ENCODE measurements around the gene TBC1D9B.

Gene TBC1D9B

GRCh38 chr5:179907556-179908324, at the start of gene TBC1D9B:
Gene TBC1D9B (minus strand): TSS chr5:179907897. CDS start chr5:179907821, 76 bp downstream.
- peak within 1 kb of the TSS; percentile 89 for H3K9ac ChIP-seq (ENCODE audit: low read length)
- peak; percentile 91 for DNase-seq (ENCODE audit: low read depth)
- peak within 1 kb of the TSS; percentile 92 for H3K4me3 ChIP-seq (ENCODE audit: low read length)
- peaks cover 12% of the 10 kb centered on the region for H3K4me1 ChIP-seq (ENCODE audit: control insufficient read depth, insufficient read depth, low read length)
- no peaks in the 10 kb centered on the region for H3K27me3 ChIP-seq (replicated peaks; ENCODE audit: control insufficient read depth, insufficient read depth, low read length)
- peaks cover 18% of the 10 kb centered on the region for H3K36me3 ChIP-seq (ENCODE audit: control insufficient read depth, insufficient read depth, low read length, severe bottlenecking)
- no peaks in the 10 kb centered on the region for H3K9me3 ChIP-seq (ENCODE audit: control insufficient read depth, low read length)

DNA sequence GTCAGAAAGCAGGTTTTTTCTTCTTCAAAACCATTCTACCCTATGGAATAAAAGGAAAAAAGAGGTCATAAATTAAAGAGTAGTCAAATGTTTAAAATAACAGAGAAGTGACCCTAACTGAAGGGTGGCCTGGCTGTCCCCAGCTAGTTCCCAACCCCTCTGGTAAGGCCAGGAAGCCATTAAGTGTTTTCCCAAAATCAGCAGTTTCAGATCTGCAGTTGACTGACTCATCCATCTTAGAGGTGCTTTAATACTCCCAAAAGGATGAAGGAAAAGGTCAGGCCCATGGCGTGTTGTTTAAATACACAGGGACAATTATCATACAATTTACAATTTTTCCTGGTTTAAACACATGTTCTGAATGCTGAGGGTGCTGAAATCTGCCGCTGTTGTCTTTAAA, 47.9 kb upstream of the TBC1D9B start:
- H3K4me1 ChIP-seq (ENCODE audit: control insufficient read depth, insufficient read depth, low read length): peaks cover 24% of the 10 kb centered on the region
- H3K9ac ChIP-seq (ENCODE audit: low read length): no peak overlapping the region
- H3K36me3 ChIP-seq (ENCODE audit: control insufficient read depth, insufficient read depth, low read length, severe bottlenecking): no peaks in the 10 kb centered on the region
- no peaks in the 10 kb centered on the region for H3K27me3 ChIP-seq (replicated peaks; ENCODE audit: control insufficient read depth, insufficient read depth, low read length)
- no peak for DNase-seq (ENCODE audit: low read depth)
- no peak overlapping the region for H3K4me3 ChIP-seq (ENCODE audit: low read length)
- no peaks in the 10 kb centered on the region for H3K9me3 ChIP-seq (ENCODE audit: control insufficient read depth, low read length)

DNA sequence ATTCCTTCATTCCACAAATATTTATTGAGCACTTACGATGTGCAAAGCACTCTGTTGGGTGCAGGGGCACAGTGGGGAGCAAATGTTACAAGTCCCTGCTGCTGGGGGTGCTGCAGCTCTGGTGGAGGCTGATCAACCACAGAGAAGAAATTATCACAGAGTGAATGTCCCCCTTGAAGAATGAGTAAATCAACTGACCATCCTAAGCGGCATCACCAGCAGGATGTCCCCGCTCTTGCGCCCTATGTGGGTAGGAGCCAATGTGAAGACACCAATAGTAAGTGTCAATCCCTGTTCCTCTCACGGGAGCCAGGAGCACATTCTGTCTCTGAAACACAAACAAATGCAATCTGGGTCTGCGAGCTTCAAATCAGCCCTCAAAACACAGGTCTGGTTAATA, 47.4 kb upstream of the TBC1D9B start:
- H3K36me3 ChIP-seq (ENCODE audit: control insufficient read depth, insufficient read depth, low read length, severe bottlenecking): no peaks in the 10 kb centered on the region
- no peaks in the 10 kb centered on the region for H3K27me3 ChIP-seq (replicated peaks; ENCODE audit: control insufficient read depth, insufficient read depth, low read length)
- peaks cover 24% of the 10 kb centered on the region for H3K4me1 ChIP-seq (ENCODE audit: control insufficient read depth, insufficient read depth, low read length)

DNA sequence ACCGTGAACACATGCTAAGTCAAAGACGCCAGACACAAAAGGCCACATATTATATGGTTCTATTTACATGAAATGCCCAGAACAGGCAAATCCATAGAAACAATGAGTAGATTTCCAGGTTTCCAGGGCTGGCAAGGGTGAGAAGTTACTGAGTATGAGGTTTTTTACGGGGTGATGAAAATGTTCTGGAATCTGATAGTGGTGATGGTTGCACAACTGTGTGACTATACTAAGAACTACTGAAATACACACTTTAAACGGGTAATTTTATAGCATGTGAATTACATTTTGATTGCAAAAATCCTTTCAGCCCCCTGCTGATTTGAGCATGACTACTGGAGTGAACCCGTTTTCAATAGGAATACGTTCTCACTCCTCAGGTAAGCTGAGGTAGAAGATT, 46.7 kb upstream of the TBC1D9B start:
- DNase-seq (ENCODE audit: low read depth): peak; percentile 52
- Histone ChIP-seq H3K9me3 (ENCODE audit: control insufficient read depth, low read length) (no peaks in the 10 kb centered on the region), H3K36me3 (ENCODE audit: control insufficient read depth, insufficient read depth, low read length, severe bottlenecking) (no peaks in the 10 kb centered on the region), H3K4me1 (ENCODE audit: control insufficient read depth, insufficient read depth, low read length) (peaks cover 24% of the 10 kb centered on the region), H3K9ac (ENCODE audit: low read length) (no peak overlapping the region), H3K27me3 (replicated peaks; ENCODE audit: control insufficient read depth, insufficient read depth, low read length) (no peaks in the 10 kb centered on the region), H3K4me3 (ENCODE audit: low read length) (no peak overlapping the region)

More for the DNA sequence above, 47.4 kb upstream of the TBC1D9B start:
- no peaks in the 10 kb centered on the region for H3K9me3 ChIP-seq (ENCODE audit: control insufficient read depth, low read length)
- H3K9ac ChIP-seq (ENCODE audit: low read length): no peak overlapping the region
- no peak for DNase-seq (ENCODE audit: low read depth)
- no peak overlapping the region for H3K4me3 ChIP-seq (ENCODE audit: low read length)

- Histone ChIP-seq H3K27me3 (replicated peaks; ENCODE audit: control insufficient read depth, insufficient read depth, low read length) (no peaks in the 10 kb centered on the region), H3K36me3 (ENCODE audit: control insufficient read depth, insufficient read depth, low read length, severe bottlenecking) (no peaks in the 10 kb centered on the region), H3K9ac (ENCODE audit: low read length) (no peak overlapping the region), H3K4me3 (ENCODE audit: low read length) (no peak overlapping the region), H3K4me1 (ENCODE audit: control insufficient read depth, insufficient read depth, low read length) (peaks cover 24% of the 10 kb centered on the region), H3K9me3 (ENCODE audit: control insufficient read depth, low read length) (no peaks in the 10 kb centered on the region)
- DNase-seq (ENCODE audit: low read depth): peak; percentile 2
Observed at GRCh38 chr5:179953987-179954386, 46.3 kb upstream of the TBC1D9B start.

DNA sequence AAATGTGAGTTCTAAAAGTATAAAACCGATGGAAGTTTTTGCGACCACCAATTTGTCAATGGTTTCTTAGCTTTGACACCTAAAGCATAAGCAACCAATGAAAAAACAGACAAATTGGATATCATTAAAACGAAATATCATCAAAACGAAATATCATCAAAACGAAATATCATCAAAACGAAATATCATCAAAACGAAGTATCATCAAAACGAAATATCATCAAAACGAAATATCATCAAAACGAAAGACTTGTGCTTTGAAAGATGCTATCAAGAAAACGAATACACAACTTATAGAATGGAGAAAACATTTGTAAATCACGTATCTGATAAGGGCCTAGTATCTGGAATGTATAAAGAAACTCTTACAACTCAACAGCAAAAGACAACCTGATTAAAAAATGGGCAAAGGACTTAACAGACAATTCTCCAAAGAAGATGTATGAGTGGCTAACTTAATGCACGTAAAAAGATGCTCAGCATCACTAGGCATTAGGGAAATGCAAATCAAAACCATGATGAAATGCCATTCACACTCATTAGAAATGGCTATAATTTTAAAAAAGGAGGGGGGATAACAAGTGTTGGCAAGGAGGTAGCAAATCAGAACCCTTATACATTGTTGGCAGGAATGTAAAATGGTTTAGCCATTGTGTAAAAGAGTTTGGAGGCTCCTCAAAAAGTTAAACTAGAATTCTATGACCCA, 29.4 kb upstream of the TBC1D9B start:
- Histone ChIP-seq H3K9ac (ENCODE audit: low read length) (no peak overlapping the region), H3K36me3 (ENCODE audit: control insufficient read depth, insufficient read depth, low read length, severe bottlenecking) (no peaks in the 10 kb centered on the region), H3K4me1 (ENCODE audit: control insufficient read depth, insufficient read depth, low read length) (no peaks in the 10 kb centered on the region), H3K27me3 (replicated peaks; ENCODE audit: control insufficient read depth, insufficient read depth, low read length) (no peaks in the 10 kb centered on the region), H3K9me3 (ENCODE audit: control insufficient read depth, low read length) (no peaks in the 10 kb centered on the region), H3K4me3 (ENCODE audit: low read length) (no peak overlapping the region)
- DNase-seq (ENCODE audit: low read depth): no peak

- Histone ChIP-seq H3K4me1 (ENCODE audit: control insufficient read depth, insufficient read depth, low read length) (no peaks in the 10 kb centered on the region), H3K9ac (ENCODE audit: low read length) (no peak overlapping the region), H3K36me3 (ENCODE audit: control insufficient read depth, insufficient read depth, low read length, severe bottlenecking) (no peaks in the 10 kb centered on the region), H3K9me3 (ENCODE audit: control insufficient read depth, low read length) (no peaks in the 10 kb centered on the region), H3K4me3 (ENCODE audit: low read length) (no peak overlapping the region), H3K27me3 (replicated peaks; ENCODE audit: control insufficient read depth, insufficient read depth, low read length) (no peaks in the 10 kb centered on the region)
- DNase-seq (ENCODE audit: low read depth): no peak
Observed at GRCh38 chr5:179930788-179931473, 23.2 kb upstream of the TBC1D9B start.

DNA sequence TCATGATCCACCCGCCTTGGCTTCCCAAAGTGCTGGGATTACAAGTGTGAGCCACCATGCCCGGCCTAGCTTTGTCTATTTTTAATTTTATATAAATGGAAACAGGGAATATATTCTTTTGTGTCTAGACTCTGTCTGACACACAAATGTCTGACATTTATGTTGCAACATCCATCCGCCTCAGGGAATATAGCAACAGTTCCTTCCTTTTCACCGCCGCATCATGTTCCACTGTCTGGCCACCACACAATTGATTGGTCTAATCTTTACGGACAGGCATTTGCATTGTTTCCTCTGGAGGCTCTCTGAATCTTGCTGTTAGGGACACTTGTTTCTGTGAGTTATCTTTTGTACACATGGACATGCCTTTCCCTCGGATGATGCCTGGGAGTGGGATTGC, 20.1 kb upstream of the TBC1D9B start:
- Histone ChIP-seq H3K27me3 (replicated peaks; ENCODE audit: control insufficient read depth, insufficient read depth, low read length) (no peaks in the 10 kb centered on the region), H3K9ac (ENCODE audit: low read length) (no peak overlapping the region), H3K36me3 (ENCODE audit: control insufficient read depth, insufficient read depth, low read length, severe bottlenecking) (no peaks in the 10 kb centered on the region), H3K4me1 (ENCODE audit: control insufficient read depth, insufficient read depth, low read length) (no peaks in the 10 kb centered on the region), H3K9me3 (ENCODE audit: control insufficient read depth, low read length) (no peaks in the 10 kb centered on the region), H3K4me3 (ENCODE audit: low read length) (no peak overlapping the region)
- DNase-seq (ENCODE audit: low read depth): no peak

DNA sequence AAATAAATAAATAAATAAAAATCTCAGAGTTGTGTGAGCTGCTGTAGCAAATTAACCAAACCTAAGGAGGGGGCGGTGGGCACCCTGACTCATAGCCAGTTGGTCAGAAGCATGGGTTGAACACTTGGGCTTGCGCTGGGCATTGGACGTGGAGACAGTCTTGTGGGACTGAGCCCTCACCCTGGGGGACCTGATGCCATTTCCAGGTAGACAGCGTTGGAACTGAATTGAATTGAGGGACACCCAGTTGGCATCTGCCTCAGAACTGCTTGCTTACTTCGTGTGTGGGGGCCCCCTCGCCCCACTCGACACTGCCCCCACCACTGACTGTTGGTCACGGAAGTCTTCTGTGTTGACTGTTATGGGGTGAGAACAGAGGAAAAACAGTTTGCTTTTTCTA, 19.0 kb upstream of the TBC1D9B start:
- H3K27me3 ChIP-seq (replicated peaks; ENCODE audit: control insufficient read depth, insufficient read depth, low read length): no peaks in the 10 kb centered on the region
- no peaks in the 10 kb centered on the region for H3K4me1 ChIP-seq (ENCODE audit: control insufficient read depth, insufficient read depth, low read length)
- H3K9me3 ChIP-seq (ENCODE audit: control insufficient read depth, low read length): no peaks in the 10 kb centered on the region
- H3K4me3 ChIP-seq (ENCODE audit: low read length): no peak overlapping the region
- no peaks in the 10 kb centered on the region for H3K36me3 ChIP-seq (ENCODE audit: control insufficient read depth, insufficient read depth, low read length, severe bottlenecking)
- no peak overlapping the region for H3K9ac ChIP-seq (ENCODE audit: low read length)
- no peak for DNase-seq (ENCODE audit: low read depth)

DNA sequence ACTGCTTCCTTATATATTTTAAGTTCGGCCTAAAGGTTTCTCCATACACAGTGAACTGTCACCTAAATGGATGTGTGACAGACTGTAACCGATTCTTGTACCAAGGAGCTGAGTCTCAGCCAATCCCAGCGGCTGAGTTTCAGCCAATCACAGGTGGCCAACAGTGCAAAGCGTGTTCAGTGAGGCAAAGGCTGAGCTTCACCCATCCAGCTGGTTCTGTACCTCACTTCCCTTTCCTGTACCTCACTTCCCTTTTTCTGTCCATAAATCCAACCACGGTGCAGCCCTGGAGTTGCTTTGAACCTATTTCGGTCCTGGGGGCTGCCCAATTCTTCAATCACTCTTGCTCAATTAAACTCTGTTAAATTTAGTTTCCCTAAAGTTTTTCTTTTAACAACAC, 15.7 kb upstream of the TBC1D9B start:
- Histone ChIP-seq H3K4me3 (ENCODE audit: low read length) (no peak overlapping the region), H3K9me3 (ENCODE audit: control insufficient read depth, low read length) (no peaks in the 10 kb centered on the region), H3K27me3 (replicated peaks; ENCODE audit: control insufficient read depth, insufficient read depth, low read length) (peaks cover 2% of the 10 kb centered on the region), H3K4me1 (ENCODE audit: control insufficient read depth, insufficient read depth, low read length) (no peaks in the 10 kb centered on the region), H3K9ac (ENCODE audit: low read length) (no peak overlapping the region), H3K36me3 (ENCODE audit: control insufficient read depth, insufficient read depth, low read length, severe bottlenecking) (no peaks in the 10 kb centered on the region)
- DNase-seq (ENCODE audit: low read depth): no peak

GRCh38 chr5:179920175-179920574, 12.5 kb upstream of the TBC1D9B start:
- Histone ChIP-seq H3K9me3 (ENCODE audit: control insufficient read depth, low read length) (no peaks in the 10 kb centered on the region), H3K4me1 (ENCODE audit: control insufficient read depth, insufficient read depth, low read length) (no peaks in the 10 kb centered on the region), H3K27me3 (replicated peaks; ENCODE audit: control insufficient read depth, insufficient read depth, low read length) (peaks cover 9% of the 10 kb centered on the region), H3K36me3 (ENCODE audit: control insufficient read depth, insufficient read depth, low read length, severe bottlenecking) (no peaks in the 10 kb centered on the region), H3K4me3 (ENCODE audit: low read length) (no peak overlapping the region), H3K9ac (ENCODE audit: low read length) (no peak overlapping the region)
- no peak for DNase-seq (ENCODE audit: low read depth)
